HL-60 (cell line): ENCODE data around the gene SGIP1.

Source experiments
- DNase-seq, 2 experiments: peaks; one replicate each; pipeline ENCODE4 v3.0.0-alpha.2; 2010 to 2020; ENCODE audit warnings: low read depth in 1 of 2, low spot score in 1 of 2
- H3K27ac ChIP-seq: fragments of 250-450 bp; sonication (Bioruptor Pico); replicated peaks from 2 replicates; pipeline ENCODE4 v1.5.1; 2020; ENCODE audit warnings: mild to moderate bottlenecking, moderate library complexity
- H3K27me3 ChIP-seq: fragments of 250-450 bp; sonication (Bioruptor Pico); 2 replicates; pipeline ENCODE4 v1.5.1; 2021; ENCODE audit warnings: mild to moderate bottlenecking, moderate library complexity; ENCODE audit not compliant: insufficient read depth, poor library complexity, severe bottlenecking
- H3K4me3 ChIP-seq: replicated peaks from 2 replicates; pipeline ENCODE4 v1.5.1; 2011; ENCODE audit warnings: mild to moderate bottlenecking, control low read depth, low read length; ENCODE audit not compliant: insufficient read depth
- GABPA ChIP-seq: IDR thresholded peaks from 2 replicates; pipeline ENCODE4 v1.6.1; 2012; ENCODE audit warnings: low read depth
- POLR2AphosphoS5 ChIP-seq: IDR thresholded peaks from 2 replicates; pipeline ENCODE4 v1.6.1; 2012; ENCODE audit warnings: low read depth
- SPI1 ChIP-seq: IDR thresholded peaks from 2 replicates; pipeline ENCODE4 v1.6.1; 2012; ENCODE audit warnings: low read depth, mild to moderate bottlenecking, borderline replicate concordance
- TF ChIP-seq, protein P1 (sequence below): IDR thresholded peaks from one replicate; pipeline ENCODE4 v1.5.1; 2011; ENCODE audit warnings: low read length, control low read depth, inconsistent platforms; ENCODE audit not compliant: insufficient read depth
- TF ChIP-seq, protein P2 (sequence below): IDR thresholded peaks from 2 replicates; pipeline ENCODE4 v1.6.1; 2012; ENCODE audit warnings: low read depth; ENCODE audit not compliant: insufficient replicate concordance

SGIP1 gene

DNA sequence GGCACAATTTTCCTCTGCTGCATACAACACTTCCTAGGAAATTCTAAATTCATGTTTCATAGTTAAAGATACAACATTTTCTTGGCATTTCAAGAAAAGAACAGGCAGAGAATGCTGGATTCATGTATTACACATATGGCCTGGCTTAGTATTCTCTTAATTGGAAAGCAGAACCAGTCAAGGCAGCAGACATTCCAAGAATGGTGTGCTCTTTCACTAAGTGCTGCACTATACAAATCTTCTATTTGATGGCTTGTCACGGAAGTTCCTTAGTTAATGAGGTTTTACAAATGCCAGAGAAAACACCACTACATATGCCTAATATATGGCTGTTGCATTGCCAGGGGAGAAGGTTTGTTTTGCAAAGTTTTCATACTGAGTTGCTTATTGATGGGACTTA lies 137.5 kb downstream of the SGIP1 start:
- TF ChIP-seq POLR2AphosphoS5 (no peak), GABPA (no peak), SPI1 (no peak)
- TF ChIP-seq, protein P1, sequence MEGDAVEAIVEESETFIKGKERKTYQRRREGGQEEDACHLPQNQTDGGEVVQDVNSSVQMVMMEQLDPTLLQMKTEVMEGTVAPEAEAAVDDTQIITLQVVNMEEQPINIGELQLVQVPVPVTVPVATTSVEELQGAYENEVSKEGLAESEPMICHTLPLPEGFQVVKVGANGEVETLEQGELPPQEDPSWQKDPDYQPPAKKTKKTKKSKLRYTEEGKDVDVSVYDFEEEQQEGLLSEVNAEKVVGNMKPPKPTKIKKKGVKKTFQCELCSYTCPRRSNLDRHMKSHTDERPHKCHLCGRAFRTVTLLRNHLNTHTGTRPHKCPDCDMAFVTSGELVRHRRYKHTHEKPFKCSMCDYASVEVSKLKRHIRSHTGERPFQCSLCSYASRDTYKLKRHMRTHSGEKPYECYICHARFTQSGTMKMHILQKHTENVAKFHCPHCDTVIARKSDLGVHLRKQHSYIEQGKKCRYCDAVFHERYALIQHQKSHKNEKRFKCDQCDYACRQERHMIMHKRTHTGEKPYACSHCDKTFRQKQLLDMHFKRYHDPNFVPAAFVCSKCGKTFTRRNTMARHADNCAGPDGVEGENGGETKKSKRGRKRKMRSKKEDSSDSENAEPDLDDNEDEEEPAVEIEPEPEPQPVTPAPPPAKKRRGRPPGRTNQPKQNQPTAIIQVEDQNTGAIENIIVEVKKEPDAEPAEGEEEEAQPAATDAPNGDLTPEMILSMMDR = no peak
- TF ChIP-seq, protein P2, sequence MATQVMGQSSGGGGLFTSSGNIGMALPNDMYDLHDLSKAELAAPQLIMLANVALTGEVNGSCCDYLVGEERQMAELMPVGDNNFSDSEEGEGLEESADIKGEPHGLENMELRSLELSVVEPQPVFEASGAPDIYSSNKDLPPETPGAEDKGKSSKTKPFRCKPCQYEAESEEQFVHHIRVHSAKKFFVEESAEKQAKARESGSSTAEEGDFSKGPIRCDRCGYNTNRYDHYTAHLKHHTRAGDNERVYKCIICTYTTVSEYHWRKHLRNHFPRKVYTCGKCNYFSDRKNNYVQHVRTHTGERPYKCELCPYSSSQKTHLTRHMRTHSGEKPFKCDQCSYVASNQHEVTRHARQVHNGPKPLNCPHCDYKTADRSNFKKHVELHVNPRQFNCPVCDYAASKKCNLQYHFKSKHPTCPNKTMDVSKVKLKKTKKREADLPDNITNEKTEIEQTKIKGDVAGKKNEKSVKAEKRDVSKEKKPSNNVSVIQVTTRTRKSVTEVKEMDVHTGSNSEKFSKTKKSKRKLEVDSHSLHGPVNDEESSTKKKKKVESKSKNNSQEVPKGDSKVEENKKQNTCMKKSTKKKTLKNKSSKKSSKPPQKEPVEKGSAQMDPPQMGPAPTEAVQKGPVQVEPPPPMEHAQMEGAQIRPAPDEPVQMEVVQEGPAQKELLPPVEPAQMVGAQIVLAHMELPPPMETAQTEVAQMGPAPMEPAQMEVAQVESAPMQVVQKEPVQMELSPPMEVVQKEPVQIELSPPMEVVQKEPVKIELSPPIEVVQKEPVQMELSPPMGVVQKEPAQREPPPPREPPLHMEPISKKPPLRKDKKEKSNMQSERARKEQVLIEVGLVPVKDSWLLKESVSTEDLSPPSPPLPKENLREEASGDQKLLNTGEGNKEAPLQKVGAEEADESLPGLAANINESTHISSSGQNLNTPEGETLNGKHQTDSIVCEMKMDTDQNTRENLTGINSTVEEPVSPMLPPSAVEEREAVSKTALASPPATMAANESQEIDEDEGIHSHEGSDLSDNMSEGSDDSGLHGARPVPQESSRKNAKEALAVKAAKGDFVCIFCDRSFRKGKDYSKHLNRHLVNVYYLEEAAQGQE = no peak
- H3K27ac ChIP-seq = no peak overlapping the region
- peaks cover 5% of the 10 kb centered on the region for H3K27me3 ChIP-seq
- no peak for DNase-seq
- no peak overlapping the region for H3K4me3 ChIP-seq

DNA sequence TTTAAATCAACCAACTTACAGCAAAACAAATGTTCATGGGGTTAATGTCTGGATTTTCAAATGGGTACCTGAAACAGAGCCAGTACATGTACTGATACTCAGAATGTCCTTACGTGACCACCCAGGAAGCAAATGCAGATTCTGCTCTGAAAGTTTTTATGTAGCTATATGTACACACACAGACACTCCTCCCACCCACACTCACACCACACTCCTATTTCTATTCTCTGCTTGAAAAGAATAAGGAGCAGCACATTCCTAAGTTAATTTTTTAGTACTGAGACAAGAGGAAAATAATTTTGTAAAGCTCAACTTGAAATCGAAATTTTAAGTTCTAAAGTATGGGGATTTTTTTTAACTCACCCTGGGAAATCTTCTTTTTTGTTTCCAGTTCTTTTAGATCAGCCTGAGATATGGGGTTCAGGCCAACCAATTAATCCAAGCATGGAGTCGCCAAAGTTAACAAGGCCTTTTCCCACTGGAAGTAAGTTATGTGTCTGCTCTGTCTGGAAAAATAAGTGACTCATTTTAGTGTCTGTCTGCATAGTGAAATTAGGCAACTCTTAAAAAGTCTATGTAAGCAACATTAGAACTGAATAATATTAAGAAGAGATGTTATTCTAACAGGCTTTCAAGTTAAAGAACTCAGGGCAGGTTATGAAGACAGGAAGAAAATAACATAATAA lies 142.8 kb downstream of the SGIP1 start:
- no peak overlapping the region for H3K27ac ChIP-seq
- no peak for TF ChIP-seq GABPA
- TF ChIP-seq SPI1 = no peak
- TF ChIP-seq, protein P2 = no peak
- TF ChIP-seq, protein P1 = no peak
- TF ChIP-seq POLR2AphosphoS5 = no peak
- H3K27me3 ChIP-seq = peaks cover 3% of the 10 kb centered on the region
- DNase-seq = no peak
- no peak overlapping the region for H3K4me3 ChIP-seq

DNA sequence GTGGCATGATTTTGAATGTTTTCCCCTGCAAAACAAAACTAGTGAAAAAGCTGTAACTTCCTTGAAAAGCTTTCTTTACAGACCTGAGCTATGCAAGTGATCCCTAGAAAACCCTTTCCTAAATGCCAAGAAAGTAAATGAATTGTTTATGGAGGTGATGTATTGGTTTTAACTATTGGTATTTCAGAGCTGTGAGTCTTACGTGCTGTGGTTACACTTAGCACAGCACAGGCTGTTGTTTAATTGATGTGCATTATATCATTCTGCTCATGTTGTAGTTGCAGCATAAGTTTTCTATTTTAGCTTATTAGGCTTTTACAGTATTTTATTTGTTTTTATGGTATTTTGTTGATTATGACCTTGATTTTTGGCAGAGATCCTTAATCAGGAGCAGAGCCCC lies 144.2 kb downstream of the SGIP1 start:
- Histone ChIP-seq H3K4me3 (no peak overlapping the region), H3K27ac (no peak overlapping the region), H3K27me3 (peaks cover 3% of the 10 kb centered on the region)
- DNase-seq = no peak
- TF ChIP-seq SPI1 (no peak), POLR2AphosphoS5 (no peak), GABPA (no peak)
- TF ChIP-seq, protein P2 = no peak
- TF ChIP-seq, protein P1 = no peak
